HAP-1 (cell line): Measurements from ENCODE around the gene STARD4.

Experiments
- DNase-seq, 2 experiments: peaks; one replicate each; pipeline ENCODE4 v3.0.0-alpha.2; 2016 to 2020; ENCODE audit warnings: low spot score in 2 of 2
- H3K27me3 ChIP-seq: fragments of 250-450 bp; sonication (Bioruptor Pico); 2 replicates; pipeline ENCODE4 v1.5.1; 2020; ENCODE audit warnings: low read depth, mild to moderate bottlenecking, moderate library complexity
- H3K36me3 ChIP-seq: fragments of 250-450 bp; sonication (Bioruptor Pico); replicated peaks from 2 replicates; pipeline ENCODE4 v1.5.1; 2020; ENCODE audit warnings: mild to moderate bottlenecking
- H3K4me1 ChIP-seq: fragments of 250-450 bp; sonication (Bioruptor Pico); 2 replicates; pipeline ENCODE4 v1.5.1; 2020; ENCODE audit warnings: mild to moderate bottlenecking
- H3K4me3 ChIP-seq: fragments of 250-450 bp; sonication (Bioruptor Pico); 2 replicates; pipeline ENCODE4 v1.5.1; 2020; ENCODE audit warnings: mild to moderate bottlenecking, moderate library complexity
- H3K9me3 ChIP-seq: fragments of 250-450 bp; sonication (Bioruptor Pico); 2 replicates; pipeline ENCODE4 v1.5.1; 2020; ENCODE audit warnings: mild to moderate bottlenecking, moderate library complexity
- in situ Hi-C: fragments of 300-500 bp; cut with MboI; formaldehyde crosslinking; loops from 3 replicates; pipeline ENCODE4 v1.14.3; 2020; ENCODE audit warnings: low sequenced_read_pairs, inconsistent platforms, mixed read lengths

Gene STARD4

GRCh38 chr5:111480346-111480745, 32.0 kb downstream of the STARD4 start:
- no peak overlapping the region for H3K4me3 ChIP-seq
- no peak for DNase-seq
- in situ Hi-C loops = no loop called here
- H3K4me1 ChIP-seq = no peaks in the 10 kb centered on the region
- no peaks in the 10 kb centered on the region for H3K9me3 ChIP-seq
- H3K27me3 ChIP-seq = no peaks in the 10 kb centered on the region
- no peaks in the 10 kb centered on the region for H3K36me3 ChIP-seq

GRCh38 chr5:111478898-111479297, 33.4 kb downstream of the STARD4 start:
- Histone ChIP-seq H3K4me1 (no peaks in the 10 kb centered on the region), H3K36me3 (no peaks in the 10 kb centered on the region), H3K4me3 (no peak overlapping the region), H3K9me3 (no peaks in the 10 kb centered on the region), H3K27me3 (no peaks in the 10 kb centered on the region)
- in situ Hi-C loops = no loop called here
- DNase-seq = no peak

- in situ Hi-C loops = no loop called here
- no peaks in the 10 kb centered on the region for H3K9me3 ChIP-seq
- no peaks in the 10 kb centered on the region for H3K4me1 ChIP-seq
- H3K4me3 ChIP-seq = no peak overlapping the region
- H3K27me3 ChIP-seq = no peaks in the 10 kb centered on the region
- DNase-seq = no peak
- H3K36me3 ChIP-seq = no peaks in the 10 kb centered on the region
Observed at GRCh38 chr5:111478266-111478665, 34.1 kb downstream of the STARD4 start.

GRCh38 chr5:111472579-111472978, 39.8 kb downstream of the STARD4 start:
- no peak for DNase-seq
- H3K9me3 ChIP-seq = no peaks in the 10 kb centered on the region
- H3K4me3 ChIP-seq = no peak overlapping the region
- in situ Hi-C loops = no loop called here
- H3K4me1 ChIP-seq = no peaks in the 10 kb centered on the region
- no peaks in the 10 kb centered on the region for H3K36me3 ChIP-seq
- no peaks in the 10 kb centered on the region for H3K27me3 ChIP-seq

- no peaks in the 10 kb centered on the region for H3K27me3 ChIP-seq
- no peaks in the 10 kb centered on the region for H3K36me3 ChIP-seq
- no peak for DNase-seq
- no peak overlapping the region for H3K4me3 ChIP-seq
- H3K4me1 ChIP-seq = no peaks in the 10 kb centered on the region
- in situ Hi-C loops = no loop called here
- H3K9me3 ChIP-seq = no peaks in the 10 kb centered on the region
Observed at GRCh38 chr5:111472096-111472495, 40.2 kb downstream of the STARD4 start.

GRCh38 chr5:111469903-111470302, 42.4 kb downstream of the STARD4 start:
- in situ Hi-C loops = no loop called here
- no peaks in the 10 kb centered on the region for H3K27me3 ChIP-seq
- no peak for DNase-seq
- no peaks in the 10 kb centered on the region for H3K36me3 ChIP-seq
- H3K9me3 ChIP-seq = no peaks in the 10 kb centered on the region
- H3K4me3 ChIP-seq = no peak overlapping the region
- no peaks in the 10 kb centered on the region for H3K4me1 ChIP-seq

GRCh38 chr5:111469293-111469896, 42.9 kb downstream of the STARD4 start:
- Histone ChIP-seq H3K9me3 (no peaks in the 10 kb centered on the region), H3K4me1 (no peaks in the 10 kb centered on the region), H3K4me3 (no peak overlapping the region), H3K27me3 (no peaks in the 10 kb centered on the region), H3K36me3 (no peaks in the 10 kb centered on the region)
- no peak for DNase-seq
- in situ Hi-C loops = no loop called here

- Histone ChIP-seq H3K4me1 (peaks cover 6% of the 10 kb centered on the region; the same call in 1 of the 2 replicates), H3K27me3 (no peaks in the 10 kb centered on the region), H3K36me3 (no peaks in the 10 kb centered on the region), H3K4me3 (no peak overlapping the region), H3K9me3 (no peaks in the 10 kb centered on the region)
- no peak for DNase-seq
- in situ Hi-C loops = no loop called here
Observed at GRCh38 chr5:111463311-111463710, 49.0 kb downstream of the STARD4 start.

- Histone ChIP-seq H3K36me3 (no peaks in the 10 kb centered on the region), H3K4me1 (peaks cover 6% of the 10 kb centered on the region; the same call in 1 of the 2 replicates), H3K4me3 (no peak overlapping the region), H3K9me3 (no peaks in the 10 kb centered on the region), H3K27me3 (no peaks in the 10 kb centered on the region)
- no peak for DNase-seq
- in situ Hi-C loops = no loop called here
Observed at GRCh38 chr5:111461934-111462333, 50.4 kb downstream of the STARD4 start.

GRCh38 chr5:111461255-111461671, 51.1 kb downstream of the STARD4 start:
- Histone ChIP-seq H3K9me3 (no peaks in the 10 kb centered on the region), H3K27me3 (no peaks in the 10 kb centered on the region), H3K4me1 (peaks cover 6% of the 10 kb centered on the region; the same call in 1 of the 2 replicates), H3K36me3 (no peaks in the 10 kb centered on the region), H3K4me3 (no peak overlapping the region)
- in situ Hi-C loops = no loop called here
- peak in 1 of 2 experiments; percentile 35 for DNase-seq

- in situ Hi-C loops = no loop called here
- no peak for DNase-seq
Observed at GRCh38 chr5:111454776-111455175, 57.6 kb downstream of the STARD4 start.

GRCh38 chr5:111454198-111454622, 58.1 kb downstream of the STARD4 start:
- H3K27me3 ChIP-seq = no peaks in the 10 kb centered on the region
- no peaks in the 10 kb centered on the region for H3K9me3 ChIP-seq
- peaks cover 7% of the 10 kb centered on the region; the same call in 1 of the 2 replicates for H3K4me1 ChIP-seq
- H3K4me3 ChIP-seq = no peak overlapping the region
- in situ Hi-C loops = no loop called here
- no peaks in the 10 kb centered on the region for H3K36me3 ChIP-seq
- DNase-seq = peak; percentile 15 to 69

More at GRCh38 chr5:111454776-111455175, 57.6 kb downstream of the STARD4 start:
- Histone ChIP-seq H3K4me1 (peaks cover 7% of the 10 kb centered on the region; the same call in 1 of the 2 replicates), H3K9me3 (no peaks in the 10 kb centered on the region), H3K4me3 (no peak overlapping the region), H3K36me3 (no peaks in the 10 kb centered on the region), H3K27me3 (no peaks in the 10 kb centered on the region)

- H3K27me3 ChIP-seq = no peaks in the 10 kb centered on the region
- in situ Hi-C loops = no loop called here
- peaks cover 7% of the 10 kb centered on the region; the same call in 1 of the 2 replicates for H3K4me1 ChIP-seq
- H3K9me3 ChIP-seq = no peaks in the 10 kb centered on the region
- H3K36me3 ChIP-seq = no peaks in the 10 kb centered on the region
- H3K4me3 ChIP-seq = no peak overlapping the region
- DNase-seq = peak in 1 of 2 experiments; percentile 13
Observed at GRCh38 chr5:111453747-111454146, 58.6 kb downstream of the STARD4 start.

- Histone ChIP-seq H3K4me1 (peaks cover 7% of the 10 kb centered on the region; the same call in 1 of the 2 replicates), H3K27me3 (no peaks in the 10 kb centered on the region), H3K4me3 (no peak overlapping the region), H3K36me3 (no peaks in the 10 kb centered on the region), H3K9me3 (no peaks in the 10 kb centered on the region)
- no peak for DNase-seq
- in situ Hi-C loops = no loop called here
Observed at GRCh38 chr5:111453295-111453694, 59.0 kb downstream of the STARD4 start.

- in situ Hi-C loops = no loop called here
Observed at GRCh38 chr5:111447822-111448221, 64.5 kb downstream of the STARD4 start.

More at GRCh38 chr5:111447822-111448221, 64.5 kb downstream of the STARD4 start:
- no peak overlapping the region for H3K4me3 ChIP-seq
- no peaks in the 10 kb centered on the region for H3K27me3 ChIP-seq
- no peaks in the 10 kb centered on the region for H3K36me3 ChIP-seq
- H3K4me1 ChIP-seq = no peaks in the 10 kb centered on the region
- H3K9me3 ChIP-seq = no peaks in the 10 kb centered on the region
- no peak for DNase-seq
